ENCODE data around the gene CCDC185. TPM values are rescaled to one million over a fixed set of nuclear protein-coding genes. Genes with fewer than 3 reads are reported as not detected.

The CCDC185 gene
- total RNA-seq, 2 donors from 2014 or later = not detected

GRCh38 chr1:223413216-223413615 lies 20.0 kb downstream of the CCDC185 start:
- no peak for ATAC-seq (ENCODE audit: insufficient number of reproducible peaks, low FRiP score, low read depth)
- no peak for TF ChIP-seq CTCF (IDR thresholded peaks at IDR 0.05)
- no peak overlapping the region for H3K27ac ChIP-seq
- no peak for DNase-seq (ENCODE audit: low spot score)
- H3K27me3 ChIP-seq (replicated peaks; ENCODE audit: insufficient read depth) = no peaks in the 10 kb centered on the region
- no peaks in the 10 kb centered on the region for H3K9me3 ChIP-seq
- H3K4me1 ChIP-seq (ENCODE audit: control insufficient read depth in 1 of 2, low read depth in 2 of 2) = no peaks in the 10 kb centered on the region
- H3K4me3 ChIP-seq = no peak overlapping the region
- H3K36me3 ChIP-seq = no peaks in the 10 kb centered on the region

- no peak overlapping the region for H3K27ac ChIP-seq
- no peaks in the 10 kb centered on the region for H3K36me3 ChIP-seq
- DNase-seq (ENCODE audit: low spot score) = no peak
- no peaks in the 10 kb centered on the region for H3K9me3 ChIP-seq
- no peak for ATAC-seq (ENCODE audit: insufficient number of reproducible peaks, low FRiP score, low read depth)
- TF ChIP-seq CTCF (IDR thresholded peaks at IDR 0.05) = no peak
- no peaks in the 10 kb centered on the region for H3K27me3 ChIP-seq (replicated peaks; ENCODE audit: insufficient read depth)
- no peaks in the 10 kb centered on the region for H3K4me1 ChIP-seq (ENCODE audit: control insufficient read depth in 1 of 2, low read depth in 2 of 2)
- no peak overlapping the region for H3K4me3 ChIP-seq
Observed at GRCh38 chr1:223417444-223417843, 24.2 kb downstream of the CCDC185 start.

- H3K27ac ChIP-seq = no peak overlapping the region
- DNase-seq (ENCODE audit: low spot score) = no peak
- no peak overlapping the region for H3K4me3 ChIP-seq
- no peak for TF ChIP-seq CTCF (IDR thresholded peaks at IDR 0.05)
- ATAC-seq (ENCODE audit: insufficient number of reproducible peaks, low FRiP score, low read depth) = no peak
- H3K36me3 ChIP-seq = no peaks in the 10 kb centered on the region
- no peaks in the 10 kb centered on the region for H3K4me1 ChIP-seq (ENCODE audit: control insufficient read depth in 1 of 2, low read depth in 2 of 2)
- H3K9me3 ChIP-seq = no peaks in the 10 kb centered on the region
- no peaks in the 10 kb centered on the region for H3K27me3 ChIP-seq (replicated peaks; ENCODE audit: insufficient read depth)
Observed at GRCh38 chr1:223417903-223418663, 24.9 kb downstream of the CCDC185 start.

- Histone ChIP-seq H3K4me1 (ENCODE audit: control insufficient read depth in 1 of 2, low read depth in 2 of 2) (peaks cover 2 to 7% of the 10 kb centered on the region in 2 donors), H3K27me3 (replicated peaks; ENCODE audit: insufficient read depth) (no peaks in the 10 kb centered on the region), H3K27ac (no peak overlapping the region), H3K36me3 (no peaks in the 10 kb centered on the region), H3K9me3 (no peaks in the 10 kb centered on the region), H3K4me3 (no peak overlapping the region)
- no peak for ATAC-seq (ENCODE audit: insufficient number of reproducible peaks, low FRiP score, low read depth)
- DNase-seq (ENCODE audit: low spot score) = no peak
- TF ChIP-seq CTCF (IDR thresholded peaks at IDR 0.05) = no peak
Observed at GRCh38 chr1:223419115-223419514, 25.9 kb downstream of the CCDC185 start.

- H3K9me3 ChIP-seq = no peaks in the 10 kb centered on the region
- no peak for DNase-seq (ENCODE audit: low spot score)
- H3K4me1 ChIP-seq (ENCODE audit: control insufficient read depth in 1 of 2, low read depth in 2 of 2) = peaks cover 6 to 11% of the 10 kb centered on the region in 2 donors
- H3K27me3 ChIP-seq (replicated peaks; ENCODE audit: insufficient read depth) = no peaks in the 10 kb centered on the region
- no peak for TF ChIP-seq CTCF (IDR thresholded peaks at IDR 0.05)
- no peak overlapping the region for H3K27ac ChIP-seq
- H3K4me3 ChIP-seq = no peak overlapping the region
- ATAC-seq (ENCODE audit: insufficient number of reproducible peaks, low FRiP score, low read depth) = no peak
- no peaks in the 10 kb centered on the region for H3K36me3 ChIP-seq
Observed at GRCh38 chr1:223419561-223419960, 26.3 kb downstream of the CCDC185 start.

Data from thoracic aorta (tissue), 2 donors.